ENCODE results near the gene PROM1.

- TF ChIP-seq CTCF (IDR thresholded peaks at IDR 0.05), result no peak
- no peak for TF ChIP-seq POLR2A (IDR thresholded peaks at IDR 0.05)
These were observed 100.8 kb downstream of the PROM1 start for GRCh38 chr4:15982842-15983524.

Measured in body of pancreas (tissue), 4 donors.